Measurements from ENCODE around the gene PSMD3.

The PSMD3 gene

DNA sequence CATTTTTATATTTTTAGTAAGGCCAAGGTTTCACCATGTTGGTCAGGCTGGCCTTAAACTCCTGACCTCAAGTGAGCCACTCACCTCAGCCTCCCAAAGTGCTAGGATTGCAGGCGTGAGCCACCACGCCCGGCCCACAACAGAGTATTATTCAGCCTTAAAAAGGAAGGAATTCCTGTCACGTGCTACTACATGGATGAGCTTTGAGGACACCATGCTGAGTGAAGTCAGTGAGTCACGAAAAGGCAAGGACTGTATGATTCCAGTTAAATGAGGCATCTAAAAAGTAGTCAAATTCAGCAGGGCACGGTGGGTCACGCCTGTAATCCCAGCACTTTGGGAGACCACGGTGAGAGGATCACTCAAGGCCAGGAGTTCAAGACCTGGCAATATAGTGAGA, 44.3 kb downstream of the PSMD3 start:
- no peak for DNase-seq

DNA sequence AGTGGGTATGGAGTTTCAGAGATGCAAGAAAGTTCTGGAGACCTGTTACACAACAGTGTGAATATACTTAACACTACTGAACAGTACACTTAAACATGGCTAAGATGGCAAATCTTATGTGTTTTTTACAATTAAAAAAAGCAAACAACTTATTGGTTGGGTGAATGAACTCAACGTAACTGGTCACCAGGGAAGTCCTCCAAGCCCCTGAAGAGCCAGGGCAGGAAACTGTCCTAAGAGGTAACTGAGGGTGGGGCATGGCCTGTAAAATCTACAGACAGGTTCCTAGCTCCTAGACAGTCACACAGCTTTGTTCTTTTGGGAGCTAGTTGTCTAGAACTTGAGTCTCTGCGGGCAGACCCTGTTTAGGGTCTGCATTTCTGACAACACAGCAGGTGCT, 45.0 kb downstream of the PSMD3 start:
- DNase-seq = no peak

DNA sequence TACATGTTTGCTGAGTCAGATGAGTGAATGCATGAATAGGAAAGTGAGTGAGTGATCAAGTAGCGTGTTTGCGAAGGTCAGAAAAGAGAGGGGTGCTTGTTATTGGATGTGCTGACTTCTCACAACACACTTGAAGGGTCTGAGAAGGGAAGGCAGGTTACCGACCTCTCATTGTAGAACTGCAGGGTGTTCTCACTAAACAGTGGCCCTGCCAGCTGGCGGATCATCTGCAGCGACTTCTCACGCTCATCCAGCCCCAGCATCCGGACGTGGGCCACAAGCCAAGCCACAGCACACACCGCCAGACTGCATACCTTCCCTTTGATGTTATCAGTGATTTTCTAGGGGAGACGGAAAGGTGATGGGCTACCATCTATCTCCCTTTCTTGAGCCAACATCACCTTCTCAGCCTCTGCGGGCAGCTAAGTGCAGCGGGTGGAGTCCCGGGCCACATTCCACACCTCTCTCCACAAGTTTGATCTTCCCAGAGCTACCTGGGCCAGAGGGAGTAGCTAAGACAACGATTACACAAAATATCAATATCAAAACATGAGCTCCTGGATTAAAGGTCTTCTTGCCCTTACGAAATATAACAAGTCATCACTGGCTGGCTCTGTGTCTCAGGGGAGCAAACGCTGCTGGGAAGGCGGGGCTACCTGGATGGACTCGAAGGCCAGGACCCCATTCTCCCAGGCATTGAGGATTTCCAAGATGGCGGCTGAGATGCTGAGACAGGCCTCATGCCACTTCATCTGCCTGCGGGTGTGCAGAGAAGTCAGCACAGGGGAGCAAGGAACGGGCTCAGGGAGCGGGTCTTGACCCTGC, 45.6 kb downstream of the PSMD3 start:
- DNase-seq = peak; percentile 76 to 78

DNA sequence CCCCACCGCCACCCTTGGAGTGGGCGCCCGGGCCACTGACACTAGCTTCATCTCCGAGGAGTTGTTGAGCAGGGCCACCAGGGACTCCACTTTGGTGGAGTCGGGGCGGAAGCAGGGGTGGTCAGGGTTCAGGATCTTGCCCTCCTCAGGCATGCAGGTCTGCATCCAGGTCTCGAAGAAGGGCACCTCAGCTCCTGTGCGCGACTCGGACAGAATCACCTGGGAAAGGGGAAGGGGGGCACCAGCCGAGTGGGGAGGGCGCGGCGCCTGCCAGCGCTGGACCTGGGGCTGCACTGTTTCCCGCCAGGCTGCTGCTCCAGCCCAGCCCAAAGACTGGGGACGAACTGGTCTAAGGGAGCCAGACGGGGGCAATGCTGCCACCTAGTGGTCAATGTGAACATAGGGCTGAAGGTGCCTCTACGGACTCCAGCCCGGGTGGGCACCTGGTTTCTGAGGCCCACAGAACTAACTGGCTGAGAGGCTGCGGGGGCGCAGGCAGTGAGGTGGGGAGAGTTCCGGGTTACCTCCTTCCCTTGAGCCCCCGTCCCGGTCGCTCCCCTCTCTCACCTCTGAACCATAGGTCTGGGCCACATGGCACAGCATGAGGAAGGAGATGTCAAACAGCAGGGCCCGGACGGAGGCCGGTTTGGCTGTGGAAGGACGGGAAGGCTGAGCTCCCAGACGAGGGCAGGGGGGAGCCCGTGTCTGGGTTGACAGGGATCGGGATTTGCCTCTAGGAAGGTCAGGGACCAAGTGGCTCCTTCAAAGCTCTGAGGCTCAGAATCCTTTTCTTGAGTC, 46.4 kb downstream of the PSMD3 start:
- peak; percentile 82 to 87 for DNase-seq

DNA sequence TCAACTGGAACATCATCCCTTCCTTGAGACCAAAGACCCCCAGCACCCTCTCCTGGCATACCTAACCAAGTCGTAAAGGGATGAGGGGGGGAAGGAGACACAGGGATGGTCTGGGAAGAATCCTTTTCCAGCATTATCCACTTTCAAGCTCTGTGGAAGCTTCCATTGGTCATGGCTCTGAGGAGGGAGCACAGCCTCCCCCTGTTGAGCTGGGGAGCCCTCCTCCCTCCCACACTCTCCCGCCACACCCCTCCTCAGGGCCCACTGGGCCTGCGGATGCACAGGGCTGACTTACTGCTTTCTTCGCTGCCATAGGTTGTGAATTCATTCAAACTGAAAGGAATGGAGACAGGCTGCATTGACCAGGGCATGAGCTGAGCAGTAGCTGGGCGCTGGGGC, 47.0 kb downstream of the PSMD3 start:
- no peak for DNase-seq

DNA sequence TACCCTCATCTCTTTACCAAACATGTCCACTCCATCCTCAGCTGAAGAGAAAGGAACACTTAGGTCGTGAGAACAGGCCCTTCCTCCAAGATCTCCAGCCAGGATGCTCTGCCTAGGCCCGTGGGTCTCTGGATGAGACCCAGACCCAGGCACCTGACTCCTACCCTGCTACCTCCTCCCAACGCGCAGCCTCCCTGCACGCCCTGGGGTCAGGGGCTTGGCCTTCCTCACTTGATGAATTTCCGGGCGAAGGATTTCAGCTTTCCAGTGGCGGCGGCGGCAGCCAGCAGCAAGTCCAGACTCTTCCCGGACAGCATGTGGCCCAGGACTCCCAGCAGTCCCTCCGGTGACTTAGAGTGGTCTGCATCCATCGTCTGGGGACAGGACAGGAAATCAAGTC, 48.0 kb downstream of the PSMD3 start:
- DNase-seq = no peak

DNA sequence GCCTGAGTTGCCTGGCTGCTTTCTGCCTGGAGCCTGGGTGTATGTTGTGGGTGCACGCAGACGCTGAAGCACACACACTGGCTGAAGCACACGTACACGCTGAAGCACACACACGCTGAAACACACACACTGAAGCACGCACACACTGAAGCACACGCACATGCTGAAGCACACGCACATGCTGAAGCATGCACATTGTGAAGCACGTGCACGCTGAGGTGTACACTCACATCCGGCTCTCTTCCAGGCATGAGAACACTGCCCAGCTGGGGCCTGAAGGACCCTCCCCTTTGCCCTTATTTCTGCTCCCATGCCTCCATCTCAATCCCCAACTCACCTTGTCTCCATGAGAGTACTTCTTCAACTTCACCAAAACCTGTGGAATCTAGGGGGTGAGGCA, 51.1 kb downstream of the PSMD3 start:
- no peak for DNase-seq

DNA sequence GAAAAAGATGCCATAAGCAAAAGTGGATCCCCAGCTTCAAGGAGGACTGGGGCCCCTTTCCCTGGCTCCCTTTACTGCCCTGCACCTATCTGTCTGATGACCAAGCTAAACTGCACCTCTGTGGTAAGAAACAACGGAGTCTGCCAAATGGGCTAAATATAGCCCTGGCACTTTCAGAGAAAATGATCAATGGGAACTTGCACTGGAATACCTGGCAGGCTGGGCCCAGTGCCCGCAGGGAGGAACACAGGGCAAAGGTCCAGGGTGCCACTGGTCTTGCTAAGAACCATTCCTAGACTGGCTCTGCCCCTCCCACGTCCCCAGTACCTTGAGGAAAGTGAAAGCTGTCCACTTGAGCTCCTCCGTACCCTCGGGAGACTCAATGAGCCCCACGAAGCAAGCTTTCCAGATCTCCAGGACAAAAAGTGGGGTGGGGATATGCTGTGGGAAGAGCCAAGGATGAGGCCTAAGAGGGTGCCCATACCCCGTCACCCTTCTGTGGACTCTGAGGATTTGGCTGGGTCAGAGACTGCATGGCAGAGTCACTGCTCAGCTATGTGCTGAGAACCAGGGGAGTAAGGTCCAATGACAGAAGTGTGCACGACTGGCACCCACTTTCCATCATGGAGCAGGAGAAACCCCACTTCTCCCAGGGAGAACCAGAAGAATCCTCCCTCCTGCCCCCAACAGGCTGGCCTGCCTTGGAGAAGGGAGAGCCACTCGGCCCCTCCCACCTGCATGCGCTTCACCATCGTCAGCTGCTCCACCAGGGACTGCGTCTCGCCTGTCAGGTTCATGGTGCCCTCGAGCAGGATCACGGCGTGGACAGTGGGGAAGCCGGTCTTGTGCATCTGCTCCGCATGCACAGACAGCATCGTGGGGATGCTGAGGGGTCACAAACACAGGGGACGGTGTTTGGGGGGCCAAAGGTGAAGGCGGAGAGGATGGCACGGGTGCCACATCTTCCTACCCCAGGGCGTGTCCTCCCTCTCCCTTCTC, 52.0 kb downstream of the PSMD3 start:
- no peak for DNase-seq

DNA sequence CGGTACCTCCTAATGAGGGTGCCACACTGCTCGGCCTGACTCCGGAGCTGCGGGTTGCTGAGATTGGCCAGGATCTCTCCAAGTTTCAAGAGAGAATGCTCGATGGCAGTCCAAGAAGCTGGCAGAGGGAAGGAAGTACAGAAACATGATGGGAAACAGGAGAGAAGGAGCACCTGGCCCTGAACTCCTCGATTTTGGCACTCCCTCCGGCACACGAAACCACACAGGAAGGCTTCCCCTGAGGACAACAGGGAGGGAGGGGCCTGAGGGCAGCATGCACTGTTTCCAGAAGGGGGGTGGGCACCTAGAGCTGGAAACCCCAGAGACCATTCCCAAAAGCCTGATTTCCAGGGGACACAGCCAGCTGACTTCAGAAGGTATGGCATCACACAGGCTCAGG, 52.7 kb downstream of the PSMD3 start:
- no peak for DNase-seq

DNA sequence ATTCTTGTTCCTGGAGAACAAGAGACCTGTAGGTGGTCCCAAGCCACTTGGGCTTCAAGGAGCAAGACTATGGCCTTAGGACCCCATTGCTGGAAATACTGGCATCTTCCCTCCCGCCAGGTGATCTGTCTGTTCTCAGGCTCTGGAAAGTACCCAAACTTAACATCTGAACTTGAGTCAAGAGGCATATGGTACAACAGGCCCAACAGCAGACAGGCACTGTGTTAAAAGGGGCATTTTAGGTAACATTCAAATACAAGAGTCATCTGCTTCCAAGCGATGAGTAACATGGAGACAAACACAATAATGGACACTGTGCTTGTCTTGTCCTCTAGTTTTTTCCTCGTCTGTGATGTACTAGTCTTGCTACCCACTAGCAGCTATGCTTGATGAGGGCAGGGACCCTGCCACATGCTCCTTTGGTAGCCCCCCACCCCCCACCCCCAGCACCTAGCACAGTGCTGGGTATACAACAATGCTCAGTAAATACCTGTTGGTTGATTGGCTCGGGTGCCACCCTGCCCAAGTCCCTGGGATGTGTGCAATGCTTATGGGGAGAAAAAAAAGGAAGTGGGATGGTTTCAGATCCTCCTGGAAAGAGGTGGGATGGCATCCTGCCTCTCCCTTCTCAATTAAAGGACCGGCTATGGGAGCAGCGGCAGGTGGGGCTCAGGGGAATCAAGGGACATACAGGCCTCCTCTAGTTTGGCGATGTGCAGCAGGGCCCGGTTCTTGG, 54.0 kb downstream of the PSMD3 start:
- no peak for DNase-seq

DNA sequence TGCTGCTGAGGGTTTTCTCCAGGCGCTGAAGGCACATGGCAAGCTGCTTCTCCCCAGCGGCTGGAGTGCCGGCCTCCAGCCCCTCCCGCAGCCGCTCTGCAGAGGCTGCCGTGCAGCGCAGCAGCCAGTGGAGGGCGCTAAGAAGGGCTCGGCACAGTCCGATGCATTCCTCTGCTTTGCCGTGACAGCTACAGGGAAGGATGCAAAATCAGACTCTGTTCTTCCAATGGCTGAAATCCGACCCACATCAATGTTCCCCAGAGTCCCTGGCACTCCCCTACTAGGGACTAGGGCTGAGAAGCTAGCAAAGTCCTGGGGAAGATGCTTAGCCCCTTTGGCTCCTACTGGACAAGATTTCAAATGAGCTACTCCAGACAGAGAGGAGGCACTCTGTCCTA, 54.6 kb downstream of the PSMD3 start:
- DNase-seq = peak; percentile 11 to 23

DNA sequence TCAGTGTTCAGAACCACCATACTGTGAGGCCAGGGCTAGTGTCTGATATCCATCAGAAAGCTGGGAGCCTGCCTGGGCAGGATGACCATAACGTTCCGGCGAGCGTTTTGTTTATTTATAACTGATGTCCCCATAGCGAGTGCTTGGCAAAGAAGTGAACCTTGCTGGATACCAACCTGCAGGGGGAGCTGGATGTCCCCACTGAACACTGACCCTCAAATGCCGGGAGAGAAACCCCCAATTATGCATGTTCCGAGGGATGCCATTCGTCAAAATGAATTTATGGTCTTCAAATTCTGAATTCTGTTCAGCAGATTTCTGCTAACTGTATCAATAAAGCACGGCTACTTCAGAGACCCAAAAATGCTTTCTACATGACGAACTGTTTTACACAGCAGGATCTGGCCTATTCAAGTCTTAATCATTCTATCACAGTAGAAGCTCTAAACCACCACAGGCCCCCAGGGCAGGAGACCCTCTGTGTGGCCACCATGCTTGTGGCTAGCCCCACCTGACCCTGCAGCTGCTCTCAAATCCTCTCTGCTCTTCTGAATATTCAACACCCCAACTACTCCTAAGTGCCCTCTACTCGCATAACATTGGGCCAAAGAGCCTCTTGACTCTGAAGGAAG, 58.4 kb downstream of the PSMD3 start:
- peak; percentile 57 to 62 for DNase-seq

DNA sequence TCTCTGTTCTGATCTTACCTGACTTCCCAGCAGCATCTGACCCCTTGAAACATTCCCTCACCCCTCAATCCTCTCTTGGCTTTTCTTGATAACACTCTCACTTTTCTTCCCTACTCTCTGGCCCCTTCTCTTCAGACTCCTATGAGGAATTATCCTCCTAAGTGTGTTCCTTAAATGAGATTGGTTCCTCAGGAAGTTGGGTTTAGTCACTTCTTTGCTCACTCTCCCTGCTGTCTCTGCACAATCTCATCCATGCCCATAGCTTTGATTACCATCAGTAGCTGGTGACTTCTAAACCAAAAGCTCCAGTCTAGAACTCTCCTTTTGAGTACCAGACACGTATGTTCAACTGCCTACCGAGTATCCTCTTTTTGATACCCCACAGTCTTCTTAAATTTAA, 60.6 kb downstream of the PSMD3 start:
- DNase-seq = no peak

All from SHP77 (cell line).